H9 (cell line): ENCODE measurements around the gene SHC4. TPM values are rescaled to one million over a fixed set of nuclear protein-coding genes. Genes with fewer than 3 reads are reported as not detected.
"Not testable (repeated sequence)": the region's sequence is repeated elsewhere in the genome, so short reads cannot be mapped to it uniquely, and the experiment has no call there.

Experiments used
- DNase-seq: peaks from one replicate; pipeline ENCODE4 v3.0.0-alpha.2; 2017
- H2AFZ ChIP-seq: one replicate; pipeline ENCODE4 v1.6.1; 2013; ENCODE audit warnings: mild to moderate bottlenecking, low read length, control low read depth, moderate library complexity
- H2AK5ac ChIP-seq: 2 replicates; pipeline ENCODE4 v1.6.1; 2013; ENCODE audit warnings: low read length, control low read depth, mixed read lengths; ENCODE audit not compliant: insufficient read length
- H2BK120ac ChIP-seq: one replicate; pipeline ENCODE4 v1.6.1; 2013; ENCODE audit warnings: low read depth, mild to moderate bottlenecking, low read length, control low read depth, inconsistent platforms; ENCODE audit not compliant: poor library complexity, severe bottlenecking
- H2BK12ac ChIP-seq: 2 replicates; pipeline ENCODE4 v1.6.1; 2013; ENCODE audit warnings: low read length, control low read depth, mixed read lengths, low read depth; ENCODE audit not compliant: insufficient read length
- H2BK15ac ChIP-seq: 2 replicates; pipeline ENCODE4 v1.6.1; 2013; ENCODE audit warnings: low read depth, low read length, control low read depth
- H2BK20ac ChIP-seq: one replicate; pipeline ENCODE4 v1.6.1; 2013; ENCODE audit warnings: low read depth, mild to moderate bottlenecking, low read length, control low read depth, inconsistent platforms; ENCODE audit not compliant: poor library complexity, severe bottlenecking
- H2BK5ac ChIP-seq: 2 replicates; pipeline ENCODE4 v1.6.1; 2013; ENCODE audit warnings: low read length, control low read depth, mixed read lengths; ENCODE audit not compliant: insufficient read length
- H3K14ac ChIP-seq: 2 replicates; pipeline ENCODE4 v1.6.1; 2013; ENCODE audit warnings: low read length, control low read depth; ENCODE audit not compliant: insufficient read depth
- H3K18ac ChIP-seq: 2 replicates; pipeline ENCODE4 v1.6.1; 2013; ENCODE audit warnings: low read depth, mild to moderate bottlenecking, mixed read lengths, low read length, control low read depth; ENCODE audit not compliant: insufficient read length
- H3K23ac ChIP-seq: 2 replicates; pipeline ENCODE4 v1.6.1; 2013; ENCODE audit warnings: low read length, control low read depth, mixed read lengths, low read depth; ENCODE audit not compliant: insufficient read length
- H3K23me2 ChIP-seq: 2 replicates; pipeline ENCODE4 v1.6.1; 2013; ENCODE audit warnings: low read depth, mild to moderate bottlenecking, mixed read lengths, low read length, control low read depth; ENCODE audit not compliant: insufficient read length, poor library complexity, severe bottlenecking
- H3K27ac ChIP-seq: 2 replicates; pipeline ENCODE4 v1.5.1; 2013; ENCODE audit warnings: low read length, control low read depth, mixed read lengths, low read depth; ENCODE audit not compliant: insufficient read length
- H3K27me3 ChIP-seq: 2 replicates; pipeline ENCODE4 v1.6.1; 2013; ENCODE audit warnings: low read length, control low read depth, inconsistent platforms; ENCODE audit not compliant: insufficient read depth
- H3K4ac ChIP-seq: 2 replicates; pipeline ENCODE4 v1.6.1; 2013; ENCODE audit warnings: low read depth, mild to moderate bottlenecking, control low read depth, inconsistent platforms, low read length, moderate library complexity
- H3K4me1 ChIP-seq: 2 replicates; pipeline ENCODE4 v1.6.1; 2013; ENCODE audit warnings: low read length, control low read depth, inconsistent platforms; ENCODE audit not compliant: insufficient read depth
- H3K4me2 ChIP-seq: 2 replicates; pipeline ENCODE4 v1.6.1; 2013; ENCODE audit warnings: low read length, control low read depth, mixed read lengths; ENCODE audit not compliant: insufficient read length, insufficient read depth
- H3K56ac ChIP-seq: 2 replicates; pipeline ENCODE4 v1.6.1; 2013; ENCODE audit warnings: low read depth, mild to moderate bottlenecking, mixed read lengths, low read length, control low read depth; ENCODE audit not compliant: insufficient read length
- H3K79me1 ChIP-seq: 2 replicates; pipeline ENCODE4 v1.6.1; 2013; ENCODE audit warnings: low read depth, mild to moderate bottlenecking, moderate library complexity, low read length, control low read depth, inconsistent platforms; ENCODE audit not compliant: insufficient read depth, poor library complexity, severe bottlenecking
- H3K79me2 ChIP-seq: 2 replicates; pipeline ENCODE4 v1.6.1; 2013; ENCODE audit warnings: low read length, control low read depth, inconsistent platforms; ENCODE audit not compliant: insufficient read depth
- H3K9ac ChIP-seq: 2 replicates; pipeline ENCODE4 v1.6.1; 2013; ENCODE audit warnings: low read length, control low read depth, mixed read lengths; ENCODE audit not compliant: insufficient read length; ENCODE audit errors: extremely low read depth
- H3K9me3 ChIP-seq: one replicate; pipeline ENCODE4 v1.6.1; 2013; ENCODE audit warnings: low read depth, low read length, inconsistent platforms; ENCODE audit not compliant: control insufficient read depth
- H3T11ph ChIP-seq: one replicate; pipeline ENCODE4 v1.6.1; 2013; ENCODE audit warnings: mild to moderate bottlenecking, low read length, control low read depth, inconsistent platforms
- H4K20me1 ChIP-seq: one replicate; pipeline ENCODE4 v1.6.1; 2013; ENCODE audit not compliant: control insufficient read depth, insufficient read length, insufficient read depth
- H4K5ac ChIP-seq: 2 replicates; pipeline ENCODE4 v1.6.1; 2013; ENCODE audit warnings: low read depth, mild to moderate bottlenecking, mixed read lengths, low read length, control low read depth; ENCODE audit not compliant: insufficient read length
- H4K8ac ChIP-seq: replicated peaks from 2 replicates; pipeline ENCODE4 v1.6.1; 2013; ENCODE audit warnings: low read length, control low read depth, mixed read lengths, low read depth; ENCODE audit not compliant: insufficient read length
- H4K91ac ChIP-seq: 2 replicates; pipeline ENCODE4 v1.6.1; 2013; ENCODE audit warnings: low read depth, mild to moderate bottlenecking, moderate library complexity, mixed read lengths, low read length, control low read depth; ENCODE audit not compliant: insufficient read length
- H3K27ac Mint-ChIP-seq, 3 experiments: 2 replicates in 2 of 3; 3 replicates in 1 of 3; pipeline ENCODE4 v1.8.0; 2020 to 2021; ENCODE audit warnings: mixed read lengths in 3 of 3, mild to moderate bottlenecking in 1 of 3, moderate library complexity in 1 of 3
- H3K27me3 Mint-ChIP-seq: 2 replicates; pipeline ENCODE4 v1.8.0; 2021; ENCODE audit warnings: low read depth, mild to moderate bottlenecking, moderate library complexity, mixed read lengths
- H3K36me3 Mint-ChIP-seq, 3 experiments: 2 replicates in 2 of 3; 3 replicates in 1 of 3; pipeline ENCODE4 v1.8.0; 2020 to 2021; ENCODE audit warnings: low read depth in 3 of 3, mixed read lengths in 3 of 3; ENCODE audit not compliant: insufficient read depth in 1 of 3
- H3K4me1 Mint-ChIP-seq, 2 experiments: 2 replicates each; pipeline ENCODE4 v1.8.0; 2020; ENCODE audit warnings: mixed read lengths in 2 of 2
- H3K4me3 Mint-ChIP-seq, 2 experiments: 2 replicates in 1 of 2; 3 replicates in 1 of 2; pipeline ENCODE4 v1.8.0; 2020 to 2021; ENCODE audit warnings: mild to moderate bottlenecking in 2 of 2, mixed read lengths in 2 of 2, moderate library complexity in 1 of 2
- H3K9me3 Mint-ChIP-seq, 2 experiments: 2 replicates in 1 of 2; 3 replicates in 1 of 2; pipeline ENCODE4 v1.8.0; 2020; ENCODE audit warnings: mild to moderate bottlenecking in 2 of 2, mixed read lengths in 2 of 2, moderate library complexity in 1 of 2
- WGBS: extraction: QIAGEN DNeasy Blood & Tissue Kit; methylation state at CpG from one replicate; pipeline ENCODE4 v1.1.7; 2013; ENCODE audit warnings: missing lambda C conversion rate, low lambda C conversion rate, mixed read lengths; ENCODE audit not compliant: insufficient read length; ENCODE audit errors: extremely low coverage; 5-methylcytosine and 5-hydroxymethylcytosine counted together
- total RNA-seq: library from RNA; stranded (reverse); gene quantifications from 2 replicates; pipeline ENCODE4 v1.2.1, GENCODE V29; 2021

SHC4 gene
- total RNA-seq, 1 experiment from 2014 or later, result 0.26 TPM

GRCh38 chr15:48909313-48909712 is 54.4 kb downstream of the SHC4 start:
- H3K79me2 ChIP-seq, H2BK20ac ChIP-seq, H3K27ac Mint-ChIP-seq, H3K18ac ChIP-seq, H3K9me3 ChIP-seq, H3K4me2 ChIP-seq, H4K8ac ChIP-seq, H3K79me1 ChIP-seq, H4K20me1 ChIP-seq, H2BK15ac ChIP-seq, H3K23me2 ChIP-seq, DNase-seq, H3K9ac ChIP-seq, H3K4me3 Mint-ChIP-seq, H2AFZ ChIP-seq, H3K56ac ChIP-seq, H4K5ac ChIP-seq, H2BK120ac ChIP-seq, H3K14ac ChIP-seq, H3K27ac ChIP-seq, H3K9me3 Mint-ChIP-seq, H4K91ac ChIP-seq, H3K27me3 Mint-ChIP-seq, H3K4me1 ChIP-seq, H3K36me3 Mint-ChIP-seq, H3T11ph ChIP-seq, H2BK12ac ChIP-seq, H3K4ac ChIP-seq, H2BK5ac ChIP-seq, H3K27me3 ChIP-seq, H3K23ac ChIP-seq, H2AK5ac ChIP-seq: not testable (repeated sequence)
- peaks cover 0 to 16% of the 10 kb centered on the region in 2 experiments; a peak in 3 of 4 replicates for H3K4me1 Mint-ChIP-seq
- no CpG with 5 or more reads among the region's 2 CpGs for WGBS
